NOMO-1 treated with DMSO at 0.1 percent for 48 hours (cell line): ENCODE results near the gene RPS15.
"Not testable (repeated sequence)": the region's sequence is repeated elsewhere in the genome, so short reads cannot be mapped to it uniquely, and the experiment has no call there.

ENCODE experiments used
- DNase-seq: peaks from one replicate; lab custom pipeline; 2025; ENCODE audit not compliant: unreplicated experiment; lab: John Stamatoyannopoulos, UW

Gene RPS15

DNA sequence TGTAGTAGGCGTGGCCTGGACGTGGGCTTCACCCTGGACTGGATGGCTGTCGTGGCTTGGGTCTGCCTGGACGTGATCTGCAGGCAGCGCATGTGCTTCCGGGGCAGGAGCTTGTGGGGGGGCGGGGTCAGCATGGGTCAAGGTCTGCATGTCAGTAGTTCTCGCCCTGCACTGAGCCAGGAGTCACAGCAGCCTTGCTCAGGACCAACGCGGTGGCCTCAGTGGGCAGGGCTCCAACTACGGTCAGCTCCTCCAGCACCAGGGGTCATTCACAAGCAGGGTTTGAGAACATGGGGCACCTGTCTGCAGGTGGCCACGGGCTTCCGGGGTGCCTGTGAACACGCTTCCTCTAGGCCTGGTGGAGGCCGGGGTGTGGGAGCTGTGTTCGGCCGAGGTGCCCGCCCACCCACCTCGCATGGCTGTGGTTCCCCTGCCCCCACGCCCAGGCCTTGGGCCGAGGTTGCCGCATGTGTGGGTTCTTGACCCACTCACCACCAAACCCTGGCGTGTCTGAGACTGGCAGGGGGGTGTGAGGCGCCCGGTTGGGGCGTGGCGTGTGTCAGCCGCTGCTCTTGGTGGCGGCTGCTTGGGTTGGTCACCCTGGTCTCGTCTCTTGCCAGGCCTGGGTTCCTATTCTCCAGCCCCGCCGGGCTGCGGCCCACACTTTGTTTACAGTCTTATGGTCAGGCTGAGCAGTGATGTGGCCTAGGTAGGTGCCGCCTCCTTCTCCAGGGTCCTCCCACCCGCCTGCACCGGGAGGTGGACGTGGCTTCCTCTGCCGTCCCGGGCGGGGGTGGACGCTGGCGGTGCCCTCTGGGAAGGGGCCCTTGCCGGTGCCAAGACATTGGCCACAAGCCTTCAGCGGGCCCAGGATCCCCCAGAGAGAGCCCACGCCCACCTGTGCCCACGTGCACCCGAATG is 4.8 kb upstream of the RPS15 start:
- DNase-seq: no peak

DNA sequence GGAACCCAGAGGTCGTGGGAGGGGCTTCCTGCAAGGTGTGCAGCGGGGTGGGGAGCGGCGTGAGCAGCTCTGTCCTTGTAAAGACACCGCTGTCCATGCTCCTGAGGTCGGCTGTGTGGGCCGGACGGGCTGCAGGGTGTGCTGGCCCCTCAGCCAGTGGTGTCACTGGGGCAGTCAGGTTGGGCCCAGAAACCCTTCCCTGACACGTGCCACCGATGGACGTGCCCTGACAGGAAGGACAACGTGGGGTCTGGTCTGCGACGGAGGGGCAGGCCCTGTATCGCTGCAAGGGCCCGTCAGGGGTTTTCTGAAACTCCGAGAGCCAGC is 4.2 kb upstream of the RPS15 start:
- DNase-seq: no peak

DNA sequence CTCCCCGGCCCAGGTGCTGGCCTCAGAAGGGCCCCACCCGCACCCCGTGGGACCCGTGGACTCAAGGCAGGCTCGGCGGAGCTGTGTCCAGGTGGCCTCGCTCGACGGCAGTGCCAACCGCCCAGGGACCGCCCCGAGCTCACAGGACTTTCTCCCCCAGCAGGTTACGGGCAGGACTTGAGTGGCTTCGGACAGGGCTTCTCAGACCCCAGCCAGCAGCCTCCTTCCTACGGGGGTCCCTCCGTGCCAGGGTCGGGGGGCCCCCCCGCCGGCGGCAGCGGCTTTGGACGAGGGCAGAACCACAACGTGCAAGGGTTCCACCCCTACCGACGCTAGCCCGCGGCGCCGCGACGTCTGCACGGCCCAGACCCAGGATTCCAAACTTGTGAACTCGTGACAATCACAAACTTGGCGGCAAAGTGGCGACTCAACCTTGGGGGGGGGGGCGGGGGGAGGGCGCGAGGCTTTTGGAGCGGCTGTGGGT is 3.6 kb upstream of the RPS15 start:
- no peak for DNase-seq

DNA sequence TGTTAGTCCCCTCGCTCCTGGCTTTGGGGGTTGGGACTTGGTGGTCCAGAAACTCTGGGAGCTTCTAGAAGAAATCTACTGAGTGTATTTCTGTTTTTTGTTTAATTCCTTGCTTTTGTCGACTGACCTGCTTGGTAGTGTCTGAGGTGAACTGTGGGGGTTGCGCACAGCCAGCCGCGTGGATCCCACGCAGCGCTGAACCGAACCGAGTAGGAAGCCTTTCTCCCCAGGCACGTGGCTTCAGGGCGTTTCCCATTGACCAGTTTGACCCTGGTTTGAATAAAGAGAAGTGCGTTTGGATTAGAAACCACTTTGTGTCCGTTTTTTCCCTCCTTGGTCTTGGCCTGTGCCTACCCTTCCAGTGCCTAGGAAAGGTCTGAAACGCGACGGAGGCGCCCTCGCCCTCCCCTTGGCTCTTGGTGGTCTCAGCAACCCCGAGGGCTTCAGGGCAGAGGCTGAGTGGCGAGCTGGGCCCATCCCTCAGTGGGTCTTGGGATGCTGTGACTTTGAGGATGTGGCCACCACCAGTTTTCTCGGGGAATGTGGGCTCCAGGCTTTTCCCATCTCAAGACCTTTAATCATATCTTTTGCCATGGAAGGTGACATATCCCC is 2.7 kb upstream of the RPS15 start:
- no peak for DNase-seq

DNA sequence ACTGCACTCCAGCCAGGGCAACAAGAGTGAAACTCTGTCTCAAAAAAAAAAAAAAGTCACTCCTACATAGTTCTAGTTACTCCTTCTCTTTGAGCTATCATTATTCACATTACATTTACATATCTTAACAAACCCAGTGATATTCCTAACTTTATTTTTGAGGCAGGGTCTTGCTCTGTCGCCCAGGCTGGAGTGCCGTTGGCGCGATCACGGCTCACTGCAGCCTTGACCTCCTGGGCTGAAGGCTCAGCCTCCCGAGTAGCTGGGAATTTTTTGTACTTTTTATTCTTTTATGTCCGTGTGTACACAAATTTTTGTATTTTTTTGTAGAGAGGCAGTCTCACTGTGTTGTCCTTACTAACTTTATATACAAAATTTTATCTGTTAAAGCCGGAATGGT is 587 bp upstream of the RPS15 start:
- no peak for DNase-seq

DNA sequence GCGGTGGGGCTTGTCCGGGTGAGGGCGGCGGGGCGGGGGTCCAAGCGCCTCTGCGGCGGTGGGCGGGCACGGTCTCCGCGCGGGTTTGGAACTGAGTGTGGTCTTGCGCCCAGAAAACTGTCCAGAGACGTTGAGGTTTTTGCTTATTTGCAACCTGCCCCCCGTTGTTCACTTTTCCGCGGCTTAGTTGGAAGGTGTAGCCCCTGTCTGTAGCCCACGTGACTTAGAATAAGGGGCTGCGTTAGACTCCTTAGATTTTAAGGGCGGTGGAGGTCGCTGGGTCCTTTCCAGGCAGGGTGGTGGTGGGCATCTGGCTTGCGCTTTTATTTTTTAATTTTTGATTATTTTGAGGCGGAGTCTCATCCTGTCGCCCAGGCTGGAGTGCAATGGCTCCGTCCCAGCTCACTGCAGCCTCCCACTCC is 748 bp downstream of the RPS15 start:
- DNase-seq: no peak

DNA sequence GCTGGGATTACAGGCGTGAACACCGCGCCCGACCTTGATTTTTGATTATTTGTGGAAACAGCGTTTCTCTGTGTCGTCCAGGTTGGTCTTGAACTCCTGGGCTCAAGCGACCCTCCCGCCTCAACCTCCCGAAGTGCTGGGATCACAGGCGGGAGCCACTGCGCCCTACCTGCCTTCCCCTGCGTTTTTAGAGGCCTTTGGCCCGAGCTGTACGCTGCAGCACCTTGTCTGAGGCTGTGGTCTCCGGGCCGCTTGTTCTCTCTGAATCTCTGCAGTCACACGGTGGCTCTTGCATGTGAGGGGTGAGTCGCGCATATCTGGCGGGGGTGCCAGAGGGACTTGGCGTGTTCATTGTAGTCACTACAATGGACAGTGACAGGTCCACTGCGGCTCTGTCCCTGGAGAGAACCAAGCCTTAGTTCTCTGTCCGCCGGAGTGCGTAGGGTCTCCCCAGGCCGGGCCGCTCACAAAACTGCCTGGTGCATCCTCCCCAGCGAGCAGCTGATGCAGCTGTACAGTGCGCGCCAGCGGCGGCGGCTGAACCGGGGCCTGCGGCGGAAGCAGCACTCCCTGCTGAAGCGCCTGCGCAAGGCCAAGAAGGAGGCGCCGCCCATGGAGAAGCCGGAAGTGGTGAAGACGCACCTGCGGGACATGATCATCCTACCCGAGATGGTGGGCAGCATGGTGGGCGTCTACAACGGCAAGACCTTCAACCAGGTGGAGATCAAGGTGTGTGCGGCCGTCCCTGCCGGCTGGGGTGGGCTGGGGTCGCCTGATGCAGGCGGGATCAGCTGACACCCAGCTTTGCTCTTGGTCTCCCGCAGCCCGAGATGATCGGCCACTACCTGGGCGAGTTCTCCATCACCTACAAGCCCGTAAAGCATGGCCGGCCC is 1.6 kb downstream of the RPS15 start:
- not testable (repeated sequence) for DNase-seq

DNA sequence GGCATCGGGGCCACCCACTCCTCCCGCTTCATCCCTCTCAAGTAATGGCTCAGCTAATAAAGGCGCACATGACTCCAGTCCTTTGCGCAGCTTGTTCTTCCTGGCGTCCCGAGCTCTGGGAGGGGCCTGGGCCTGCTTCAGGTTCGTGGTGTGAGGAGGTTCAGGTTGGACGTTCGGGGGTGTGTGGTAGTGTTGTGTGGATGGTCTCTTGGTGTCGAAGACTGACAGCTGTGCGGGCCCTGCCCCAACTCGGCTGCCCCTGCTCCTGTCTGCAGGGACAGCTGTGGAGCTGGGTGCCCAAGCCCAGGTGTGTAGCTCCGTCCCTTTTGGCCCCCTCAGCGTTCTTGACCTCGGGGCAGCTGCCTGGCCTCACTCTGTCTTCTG is 2.2 kb downstream of the RPS15 start:
- DNase-seq: no peak

DNA sequence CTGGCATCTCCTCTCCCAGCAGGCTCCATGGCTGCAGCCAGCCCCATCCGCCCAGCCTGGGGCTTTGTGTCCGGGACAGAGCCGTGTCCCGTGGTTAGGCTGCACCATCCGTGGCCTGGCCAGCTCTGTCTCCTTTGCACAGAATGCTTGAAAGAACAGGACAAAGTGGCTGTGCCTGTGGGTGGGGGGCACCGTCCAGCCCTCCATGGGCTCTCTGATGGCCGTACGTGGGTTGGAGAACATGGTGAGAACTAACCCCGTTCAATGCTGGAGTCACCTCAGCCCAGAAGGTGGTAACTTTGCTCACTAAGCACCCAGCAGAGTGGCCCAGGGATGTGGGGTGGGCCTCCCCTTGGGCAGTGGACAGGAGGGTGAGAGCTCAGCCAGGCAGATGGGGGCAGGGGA is 2.8 kb downstream of the RPS15 start:
- DNase-seq: no peak

DNA sequence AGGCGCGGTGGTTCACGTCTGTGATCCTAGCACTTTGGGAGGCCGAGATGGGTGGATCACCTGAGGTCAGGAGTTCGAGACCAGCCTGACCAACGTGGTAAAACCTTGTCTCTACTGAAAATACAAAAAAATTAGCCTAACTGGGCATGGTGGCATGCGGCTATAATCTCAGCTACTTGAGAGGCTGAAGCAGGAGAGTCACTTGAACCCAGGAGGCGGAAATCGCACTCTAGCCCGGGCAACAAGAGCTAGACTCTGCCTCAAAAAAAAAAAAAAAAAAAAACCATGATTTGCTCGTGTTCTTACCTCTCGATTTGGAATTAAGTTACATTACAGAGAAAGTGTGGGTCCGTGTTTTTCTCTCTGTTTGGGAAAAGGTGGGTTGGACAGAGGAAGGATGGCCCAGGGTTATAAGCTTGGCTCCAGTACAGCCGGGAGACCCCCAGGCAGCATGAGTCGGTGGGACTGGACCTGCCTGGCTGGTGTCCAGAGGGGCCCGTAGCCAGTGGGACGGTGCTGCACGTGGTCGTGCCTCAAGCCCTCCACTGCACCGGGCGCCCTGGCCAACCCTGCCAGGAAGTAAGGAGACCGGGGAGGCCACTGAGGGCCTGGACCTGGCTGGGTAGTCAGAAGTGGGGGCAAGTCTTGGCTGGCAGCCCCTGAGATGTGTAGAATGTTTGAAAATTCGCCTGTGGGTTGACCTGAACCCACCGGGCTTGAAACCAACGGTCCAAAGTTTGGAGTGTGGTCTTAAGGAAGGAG is 3.7 kb downstream of the RPS15 start:
- no peak for DNase-seq

DNA sequence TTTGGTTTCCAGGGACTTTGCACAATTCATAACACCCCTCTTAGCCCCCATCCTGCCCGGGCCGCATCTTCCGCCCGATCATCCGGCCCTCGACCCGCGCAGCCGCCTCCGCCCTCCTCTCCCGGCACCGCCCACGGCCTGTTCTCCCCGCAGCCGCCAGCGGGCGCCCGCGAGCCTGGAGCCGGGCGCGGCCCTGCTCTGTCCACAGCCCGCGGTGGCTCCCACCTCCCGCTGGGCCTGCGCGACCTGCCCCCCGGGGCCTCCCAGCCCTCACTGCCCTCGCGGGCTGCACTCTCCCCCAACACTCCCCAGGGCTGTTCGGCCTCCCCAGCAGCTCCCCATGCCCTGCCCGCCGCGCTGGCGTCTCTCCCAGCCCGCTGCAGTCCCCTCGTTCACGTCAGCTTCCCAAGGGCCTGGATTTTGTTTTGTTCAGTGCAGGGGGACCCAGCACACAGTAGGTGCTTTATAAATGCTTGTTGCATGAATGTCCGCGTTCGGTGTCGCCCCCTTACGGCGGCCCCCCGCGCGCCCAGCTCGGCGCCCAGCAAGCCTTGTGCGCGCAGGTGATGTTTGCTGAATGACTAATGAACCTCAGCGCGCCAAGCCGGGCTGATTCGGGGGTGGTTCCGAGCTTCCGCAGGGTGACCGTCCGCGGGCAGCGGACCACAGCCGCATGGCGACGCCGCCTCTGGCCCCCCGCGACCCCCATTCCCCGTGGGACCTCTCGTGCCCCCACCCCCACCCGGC is 7.2 kb downstream of the RPS15 start:
- DNase-seq: peak; percentile 46

DNA sequence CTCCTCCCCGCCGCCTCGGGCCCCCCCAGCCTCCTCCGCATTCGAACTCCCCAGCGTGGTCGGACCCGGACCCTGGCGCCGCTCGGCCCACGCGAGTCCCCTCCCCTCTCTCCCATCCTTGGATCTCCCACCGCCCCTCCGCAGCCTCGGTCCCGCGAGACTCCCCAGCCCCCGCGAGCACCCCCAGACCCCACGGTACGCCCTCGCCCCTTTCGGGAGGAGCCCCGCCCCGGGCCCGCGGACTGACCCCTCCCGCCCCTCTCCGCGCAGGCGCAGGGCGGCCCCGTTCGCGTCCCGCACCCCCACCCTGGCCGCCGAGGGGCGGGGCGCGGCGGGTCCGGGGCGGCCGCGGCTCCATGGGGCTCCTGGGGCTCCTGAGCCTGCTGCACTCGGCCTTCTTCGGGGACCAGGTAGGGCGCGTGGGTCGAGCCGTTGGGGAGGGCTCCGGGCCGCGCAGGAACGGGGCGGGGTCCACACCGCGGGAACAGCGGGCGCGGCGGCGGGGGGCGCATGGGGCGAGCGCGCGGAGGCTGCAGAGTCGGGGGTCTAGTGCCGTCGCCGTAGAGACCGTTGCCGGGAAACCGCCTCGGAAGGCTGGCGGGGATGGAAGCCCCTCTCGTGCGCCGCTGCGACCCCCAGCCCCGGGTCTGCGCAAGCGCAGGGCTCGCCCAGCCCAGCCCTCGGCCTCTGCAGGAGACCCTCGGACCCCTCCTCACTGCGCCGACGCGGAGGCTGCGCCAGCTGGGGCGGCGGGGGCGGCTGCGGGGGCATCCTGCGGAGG is 7.9 kb downstream of the RPS15 start:
- DNase-seq: no peak

DNA sequence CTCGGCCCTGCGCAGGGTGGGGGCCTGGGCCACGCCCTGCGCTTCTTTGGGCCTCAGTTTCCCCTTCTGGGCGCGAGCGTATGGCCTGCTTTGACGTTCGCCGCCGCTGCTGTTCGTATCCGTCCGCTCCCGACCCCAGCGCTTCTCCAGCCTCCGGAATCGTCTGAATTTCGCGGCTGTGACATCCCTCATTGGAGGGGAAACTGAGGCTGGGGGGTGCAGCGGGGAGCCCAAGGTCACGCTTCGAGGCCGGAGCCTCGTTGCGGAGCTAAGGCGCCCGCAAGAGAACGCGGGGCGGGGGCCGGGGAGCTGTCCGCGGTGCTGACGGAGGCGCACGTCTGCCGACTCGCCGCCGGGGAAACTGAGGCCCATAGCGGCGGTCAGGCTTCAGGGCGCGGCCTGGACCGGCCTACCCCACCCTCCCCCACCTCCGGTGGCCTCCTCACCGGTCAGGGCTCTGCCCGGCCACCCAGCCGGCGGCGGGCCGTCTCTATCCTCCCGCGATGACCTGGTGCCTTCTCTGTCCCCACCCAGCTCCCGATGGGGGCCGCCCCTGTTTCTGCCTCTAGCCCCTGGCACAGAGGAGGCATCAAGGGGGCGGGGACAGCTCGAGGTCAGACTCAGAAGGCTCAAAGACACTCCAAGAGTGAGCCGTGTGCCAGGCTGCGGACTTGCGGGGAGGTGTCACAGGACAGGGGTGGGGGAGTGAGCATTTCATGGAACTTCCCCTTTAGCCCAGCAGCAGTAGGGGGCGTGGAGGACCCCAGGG is 8.7 kb downstream of the RPS15 start:
- no peak for DNase-seq

DNA sequence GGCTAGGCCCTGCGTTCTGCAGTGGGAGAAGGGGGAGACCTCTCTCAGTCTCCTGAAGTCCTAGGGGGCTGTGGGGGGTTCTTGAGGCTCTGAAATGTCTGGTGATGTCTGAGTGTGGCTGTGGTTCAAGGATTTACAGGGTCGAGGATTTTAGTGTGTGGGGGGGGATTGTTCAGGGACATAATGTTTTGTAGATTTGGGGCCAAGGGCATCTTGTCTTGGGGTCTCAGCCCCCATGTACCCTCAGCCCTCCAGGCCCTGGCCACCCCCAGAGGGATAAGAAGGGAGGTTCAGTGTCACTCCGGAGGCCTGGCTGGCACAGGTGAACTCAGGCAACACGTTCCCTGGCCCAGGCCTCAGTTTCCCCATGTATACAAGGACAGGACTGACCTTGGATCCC is 9.3 kb downstream of the RPS15 start:
- DNase-seq: no peak

DNA sequence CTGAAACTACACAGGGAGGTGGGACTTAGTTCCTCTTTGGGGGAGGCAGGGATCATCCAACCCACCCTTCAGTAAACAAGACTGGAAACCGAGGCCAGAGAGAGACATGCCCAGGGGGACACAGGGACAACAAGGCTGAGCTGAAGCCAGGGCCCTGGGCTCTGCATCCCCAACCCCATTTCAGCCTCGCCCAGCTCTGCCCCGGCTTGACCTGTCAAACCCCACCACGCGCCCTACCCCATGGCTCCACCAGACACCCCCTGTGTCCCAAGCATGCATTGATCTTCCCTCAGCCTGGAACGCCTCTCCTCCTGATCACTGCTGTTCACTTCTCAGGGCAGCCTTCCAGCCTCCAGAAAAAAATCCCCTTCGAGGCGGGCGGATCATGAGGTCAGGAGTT is 9.7 kb downstream of the RPS15 start:
- DNase-seq: no peak

DNA sequence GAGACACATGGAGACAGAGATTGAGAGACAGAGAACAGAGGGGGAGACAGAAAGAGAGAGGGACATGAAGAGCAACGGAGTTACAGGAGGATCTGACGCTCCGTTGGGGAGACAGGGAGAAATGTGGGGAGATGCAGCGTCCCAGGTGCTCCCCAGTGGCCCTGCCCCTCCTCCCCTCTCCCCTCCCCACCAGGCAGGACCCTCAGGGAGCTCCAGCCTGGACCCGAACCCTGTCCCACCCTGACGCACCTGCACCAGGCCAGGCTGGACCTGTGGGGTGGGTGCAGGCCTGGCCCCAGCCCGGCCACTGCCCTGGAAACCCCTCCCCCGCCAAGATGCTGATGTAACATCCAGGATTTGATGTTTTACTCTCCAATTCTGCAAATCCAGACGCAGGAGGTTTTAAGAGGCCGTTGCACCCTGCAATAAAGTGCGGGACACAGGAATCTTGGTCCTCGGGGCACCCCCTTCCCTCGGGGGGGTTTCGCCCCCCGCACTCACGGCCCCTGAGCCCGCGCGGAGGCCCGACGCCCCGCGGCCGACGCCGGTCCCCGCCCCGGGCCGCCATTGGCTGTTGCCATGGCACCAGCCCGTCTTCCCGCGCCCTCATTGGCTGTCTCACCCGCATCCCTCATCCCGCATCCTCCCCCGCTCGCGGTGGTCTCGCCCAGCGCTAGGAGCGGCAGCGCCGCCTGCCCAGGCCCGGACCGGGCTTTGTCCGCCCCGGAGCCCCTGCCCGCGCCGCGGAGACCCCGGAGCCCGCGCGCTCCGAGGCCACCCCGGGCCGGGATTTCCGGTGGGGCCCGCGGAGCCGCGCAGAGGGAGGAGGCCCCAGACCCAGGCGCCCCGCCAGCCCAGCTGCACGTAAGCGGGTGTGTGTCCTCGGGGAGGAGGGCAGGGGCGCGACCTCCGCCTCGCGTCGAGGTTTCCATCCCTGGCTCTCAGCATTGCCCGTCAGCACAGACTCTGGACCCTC is 11.6 kb downstream of the RPS15 start, which contains the start of gene APC2:
TSS of gene APC2 (plus strand) at position 655 of the 976 bp plus-strand sequence. CDS start 2,881 bp downstream, outside the sequence.
- no peak for DNase-seq
